ENCODE results near the gene FOXO3.

The FOXO3 gene

GRCh38 chr6:108561742-108562502, 1.2 kb downstream of the FOXO3 start:
- peak overlapping the region; percentile 62 to 69 for H3K4ac ChIP-seq (ENCODE audit: low read depth in 1 of 2, low read length in 2 of 2)
- peaks cover 11% of the 10 kb centered on the region for H3K4me1 ChIP-seq (ENCODE audit: control insufficient read depth, insufficient read depth, low read depth, low read length)
- peak; percentile 66 for DNase-seq
- no peaks in the 10 kb centered on the region for H3K9me3 ChIP-seq (ENCODE audit: control insufficient read depth, low read length)
- peak overlapping the region; percentile 75 for H4K91ac ChIP-seq (ENCODE audit: low read length)
- H2BK15ac ChIP-seq (ENCODE audit: low read depth, poor library complexity, severe bottlenecking) = peak overlapping the region; percentile 89
- peak overlapping the region in 1 of 2 experiments; percentile 83 for H2BK12ac ChIP-seq (ENCODE audit: low read length in 2 of 2)
- peak overlapping the region; percentile 41 for H2AK5ac ChIP-seq (ENCODE audit: low read length, severe bottlenecking)
- H2BK5ac ChIP-seq (ENCODE audit: low read depth, low read length, poor library complexity, severe bottlenecking) = peak overlapping the region; percentile 87
- H4K8ac ChIP-seq (ENCODE audit: low read length) = peak overlapping the region; percentile 41
- no peaks in the 10 kb centered on the region for H3K27me3 ChIP-seq (ENCODE audit: control insufficient read depth in 1 of 2, insufficient read depth in 1 of 2, low read length in 2 of 2)
- H3K4me3 ChIP-seq (ENCODE audit: insufficient read depth in 1 of 2, low read depth in 1 of 2, low read length in 2 of 2) = peak overlapping the region; percentile 73 to 98
- H3K14ac ChIP-seq (ENCODE audit: low read length in 2 of 2) = peak overlapping the region in 1 of 2 experiments; percentile 85
- peak overlapping the region; percentile 97 for H3K4me2 ChIP-seq (ENCODE audit: low read length, poor library complexity, severe bottlenecking)
- peak overlapping the region; percentile 7 to 84 for H3K23ac ChIP-seq (ENCODE audit: low read length in 2 of 2)
- peak overlapping the region; percentile 73 for H3K27ac ChIP-seq (ENCODE audit: low read length, poor library complexity, severe bottlenecking)
- peak overlapping the region; percentile 80 to 83 for H3K18ac ChIP-seq (ENCODE audit: low read depth in 1 of 2, low read length in 2 of 2)
- peak overlapping the region; percentile 27 for H2BK120ac ChIP-seq (ENCODE audit: low read depth, low read length)
- WGBS = 5% methylated on average over 46 of the region's 46 CpGs
- H3K36me3 ChIP-seq (ENCODE audit: control insufficient read depth in 1 of 2, insufficient read depth in 2 of 2, low read depth in 1 of 2, low read length in 2 of 2) = peaks cover 0 to under 1% of the 10 kb centered on the region in 2 experiments
- H3K9ac ChIP-seq (ENCODE audit: low read length) = peak overlapping the region; percentile 97
- H3K79me1 ChIP-seq (replicated peaks; ENCODE audit: low read length, poor library complexity, severe bottlenecking) = peaks cover 2% of the 10 kb centered on the region
- H2AFZ ChIP-seq (ENCODE audit: low read depth, low read length) = no peak overlapping the region

DNA sequence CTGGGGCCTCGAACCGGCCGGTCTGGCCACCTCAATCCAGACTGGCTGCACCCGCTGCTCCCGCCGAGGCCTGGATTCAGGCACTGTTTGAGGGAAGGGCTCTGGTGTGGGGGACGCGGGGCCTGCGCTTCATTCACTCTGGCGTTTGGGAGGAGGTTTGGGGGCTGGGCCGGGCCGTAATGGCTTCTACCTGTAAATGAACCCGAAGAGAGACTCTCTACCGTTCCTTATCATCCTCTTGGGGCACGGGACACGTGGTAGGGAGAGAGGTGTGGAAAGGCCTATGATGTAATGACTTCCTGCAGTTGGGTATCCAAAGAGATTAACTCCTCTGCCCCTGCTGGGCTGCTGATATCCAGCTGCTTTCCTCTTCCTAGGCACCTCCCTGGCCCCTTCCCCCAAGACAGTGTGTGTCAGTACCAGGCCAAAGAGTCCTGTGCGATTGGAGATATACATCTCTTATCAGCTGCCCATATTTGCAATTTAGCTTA, 1.8 kb downstream of the FOXO3 start:
- H3K79me1 ChIP-seq (replicated peaks; ENCODE audit: low read length, poor library complexity, severe bottlenecking) = peaks cover under 1% of the 10 kb centered on the region
- no peak overlapping the region for H3K14ac ChIP-seq (ENCODE audit: low read length in 2 of 2)
- peak overlapping the region; percentile 73 for H3K27ac ChIP-seq (ENCODE audit: low read length, poor library complexity, severe bottlenecking)
- peaks cover 7% of the 10 kb centered on the region for H3K4me1 ChIP-seq (ENCODE audit: control insufficient read depth, insufficient read depth, low read depth, low read length)
- H2BK120ac ChIP-seq (ENCODE audit: low read depth, low read length) = peak overlapping the region; percentile 27
- H2BK12ac ChIP-seq (ENCODE audit: low read length in 2 of 2) = peak overlapping the region in 1 of 2 experiments; percentile 83
- no peaks in the 10 kb centered on the region for H3K27me3 ChIP-seq (ENCODE audit: control insufficient read depth in 1 of 2, insufficient read depth in 1 of 2, low read length in 2 of 2)
- H4K91ac ChIP-seq (ENCODE audit: low read length) = peak overlapping the region; percentile 66
- 5% methylated on average over 6 of the region's 17 CpGs for WGBS
- peak overlapping the region; percentile 80 to 83 for H3K18ac ChIP-seq (ENCODE audit: low read depth in 1 of 2, low read length in 2 of 2)
- peak overlapping the region; percentile 16 for H2AK5ac ChIP-seq (ENCODE audit: low read length, severe bottlenecking)
- peaks cover 2 to 6% of the 10 kb centered on the region in 2 experiments for H3K36me3 ChIP-seq (ENCODE audit: control insufficient read depth in 1 of 2, insufficient read depth in 2 of 2, low read depth in 1 of 2, low read length in 2 of 2)
- peak overlapping the region; percentile 73 to 98 for H3K4me3 ChIP-seq (ENCODE audit: insufficient read depth in 1 of 2, low read depth in 1 of 2, low read length in 2 of 2)
- DNase-seq = peak; percentile 79
- H3K23ac ChIP-seq (ENCODE audit: low read length in 2 of 2) = peak overlapping the region in 1 of 2 experiments; percentile 84
- peak overlapping the region; percentile 97 for H3K4me2 ChIP-seq (ENCODE audit: low read length, poor library complexity, severe bottlenecking)
- peak overlapping the region; percentile 13 to 69 for H3K4ac ChIP-seq (ENCODE audit: low read depth in 1 of 2, low read length in 2 of 2)
- H4K8ac ChIP-seq (ENCODE audit: low read length) = peak overlapping the region; percentile 27
- no peak overlapping the region for H2AFZ ChIP-seq (ENCODE audit: low read depth, low read length)
- peak overlapping the region; percentile 87 for H2BK5ac ChIP-seq (ENCODE audit: low read depth, low read length, poor library complexity, severe bottlenecking)
- H3K9ac ChIP-seq (ENCODE audit: low read length) = peak overlapping the region; percentile 97
- no peaks in the 10 kb centered on the region for H3K9me3 ChIP-seq (ENCODE audit: control insufficient read depth, low read length)
- peak overlapping the region; percentile 15 for H2BK15ac ChIP-seq (ENCODE audit: low read depth, poor library complexity, severe bottlenecking)

GRCh38 chr6:108563292-108563691, 2.6 kb downstream of the FOXO3 start:
- no peak for DNase-seq
- H2AK5ac ChIP-seq (ENCODE audit: low read length, severe bottlenecking) = no peak overlapping the region
- peaks cover 7 to 11% of the 10 kb centered on the region in 2 experiments for H3K36me3 ChIP-seq (ENCODE audit: control insufficient read depth in 1 of 2, insufficient read depth in 2 of 2, low read depth in 1 of 2, low read length in 2 of 2)
- H2BK5ac ChIP-seq (ENCODE audit: low read depth, low read length, poor library complexity, severe bottlenecking) = no peak overlapping the region
- H3K27me3 ChIP-seq (ENCODE audit: control insufficient read depth in 1 of 2, insufficient read depth in 1 of 2, low read length in 2 of 2) = no peaks in the 10 kb centered on the region
- peak overlapping the region; percentile 31 for H3K4me2 ChIP-seq (ENCODE audit: low read length, poor library complexity, severe bottlenecking)
- no peak overlapping the region for H3K18ac ChIP-seq (ENCODE audit: low read depth in 1 of 2, low read length in 2 of 2)
- H3K79me1 ChIP-seq (replicated peaks; ENCODE audit: low read length, poor library complexity, severe bottlenecking) = no peaks in the 10 kb centered on the region
- H3K4me3 ChIP-seq (ENCODE audit: insufficient read depth in 1 of 2, low read depth in 1 of 2, low read length in 2 of 2) = peak overlapping the region in 1 of 2 experiments; percentile 98
- H3K23ac ChIP-seq (ENCODE audit: low read length in 2 of 2) = no peak overlapping the region
- H3K9me3 ChIP-seq (ENCODE audit: control insufficient read depth, low read length) = no peaks in the 10 kb centered on the region
- no peak overlapping the region for H2AFZ ChIP-seq (ENCODE audit: low read depth, low read length)
- no peak overlapping the region for H3K27ac ChIP-seq (ENCODE audit: low read length, poor library complexity, severe bottlenecking)
- no peak overlapping the region for H2BK12ac ChIP-seq (ENCODE audit: low read length in 2 of 2)
- H3K9ac ChIP-seq (ENCODE audit: low read length) = peak overlapping the region; percentile 97
- no peak overlapping the region for H4K91ac ChIP-seq (ENCODE audit: low read length)
- H3K14ac ChIP-seq (ENCODE audit: low read length in 2 of 2) = no peak overlapping the region
- H2BK15ac ChIP-seq (ENCODE audit: low read depth, poor library complexity, severe bottlenecking) = no peak overlapping the region
- H3K4me1 ChIP-seq (ENCODE audit: control insufficient read depth, insufficient read depth, low read depth, low read length) = peaks cover 7% of the 10 kb centered on the region
- WGBS = 85% methylated on average over 7 of the region's 8 CpGs
- H4K8ac ChIP-seq (ENCODE audit: low read length) = no peak overlapping the region
- H2BK120ac ChIP-seq (ENCODE audit: low read depth, low read length) = no peak overlapping the region
- no peak overlapping the region for H3K4ac ChIP-seq (ENCODE audit: low read depth in 1 of 2, low read length in 2 of 2)

GRCh38 chr6:108564178-108564577, 3.5 kb downstream of the FOXO3 start:
- peaks cover 7% of the 10 kb centered on the region for H3K4me1 ChIP-seq (ENCODE audit: control insufficient read depth, insufficient read depth, low read depth, low read length)
- peak overlapping the region in 1 of 2 experiments; percentile 98 for H3K4me3 ChIP-seq (ENCODE audit: insufficient read depth in 1 of 2, low read depth in 1 of 2, low read length in 2 of 2)
- H2BK15ac ChIP-seq (ENCODE audit: low read depth, poor library complexity, severe bottlenecking) = no peak overlapping the region
- no peak overlapping the region for H2AK5ac ChIP-seq (ENCODE audit: low read length, severe bottlenecking)
- H3K27me3 ChIP-seq (ENCODE audit: control insufficient read depth in 1 of 2, insufficient read depth in 1 of 2, low read length in 2 of 2) = no peaks in the 10 kb centered on the region
- no peak overlapping the region for H4K91ac ChIP-seq (ENCODE audit: low read length)
- H3K14ac ChIP-seq (ENCODE audit: low read length in 2 of 2) = no peak overlapping the region
- H2BK120ac ChIP-seq (ENCODE audit: low read depth, low read length) = no peak overlapping the region
- H2AFZ ChIP-seq (ENCODE audit: low read depth, low read length) = no peak overlapping the region
- no peaks in the 10 kb centered on the region for H3K79me1 ChIP-seq (replicated peaks; ENCODE audit: low read length, poor library complexity, severe bottlenecking)
- WGBS = 0% methylated on average over 1 of the region's 3 CpGs
- no peak overlapping the region for H2BK12ac ChIP-seq (ENCODE audit: low read length in 2 of 2)
- no peak overlapping the region for H3K18ac ChIP-seq (ENCODE audit: low read depth in 1 of 2, low read length in 2 of 2)
- H3K4ac ChIP-seq (ENCODE audit: low read depth in 1 of 2, low read length in 2 of 2) = no peak overlapping the region
- H3K27ac ChIP-seq (ENCODE audit: low read length, poor library complexity, severe bottlenecking) = peak overlapping the region; percentile 75
- peak overlapping the region; percentile 97 for H3K9ac ChIP-seq (ENCODE audit: low read length)
- H4K8ac ChIP-seq (ENCODE audit: low read length) = no peak overlapping the region
- H3K36me3 ChIP-seq (ENCODE audit: control insufficient read depth in 1 of 2, insufficient read depth in 2 of 2, low read depth in 1 of 2, low read length in 2 of 2) = peaks cover 11 to 16% of the 10 kb centered on the region in 2 experiments
- no peak overlapping the region for H2BK5ac ChIP-seq (ENCODE audit: low read depth, low read length, poor library complexity, severe bottlenecking)
- DNase-seq = peak; percentile 80
- H3K4me2 ChIP-seq (ENCODE audit: low read length, poor library complexity, severe bottlenecking) = no peak overlapping the region
- no peak overlapping the region for H3K23ac ChIP-seq (ENCODE audit: low read length in 2 of 2)
- no peaks in the 10 kb centered on the region for H3K9me3 ChIP-seq (ENCODE audit: control insufficient read depth, low read length)
